Stimulated activated naive CD8-positive, alpha-beta T cell treated with anti-CD3 and anti-CD28 coated beads, Interleukin-15, amount 100 ng/mL, for 72 hours (primary cell): ENCODE results near the gene CABP2.

ENCODE experiments used
- ATAC-seq: fragments of 150-1000 bp; cut with Tn5 transposase; 2 replicates; pipeline ENCODE4 v1.10.0; 2021; ENCODE audit warnings: mild to moderate bottlenecking, moderate library complexity
- DNase-seq, 2 donors: peaks; one replicate each; pipeline ENCODE4 v3.0.0; 2021 to 2022
- H3K27ac Mint-ChIP-seq, 2 donors: one replicate each; pipeline ENCODE4 v1.8.0; 2022; ENCODE audit warnings: mild to moderate bottlenecking in 2 of 2, mixed read lengths in 2 of 2, moderate library complexity in 2 of 2
- H3K27me3 Mint-ChIP-seq: one replicate; pipeline ENCODE4 v1.8.0; 2022; ENCODE audit warnings: mixed read lengths
- H3K4me1 Mint-ChIP-seq: one replicate; pipeline ENCODE4 v1.8.0; 2022; ENCODE audit warnings: mild to moderate bottlenecking, mixed read lengths
- H3K4me3 Mint-ChIP-seq, 2 donors: one replicate each; pipeline ENCODE4 v1.8.0; 2022; ENCODE audit warnings: mild to moderate bottlenecking in 2 of 2, mixed read lengths in 2 of 2, moderate library complexity in 1 of 2
- H3K9me3 Mint-ChIP-seq, 2 donors: one replicate each; pipeline ENCODE4 v1.8.0; 2022; ENCODE audit warnings: mixed read lengths in 2 of 2

Gene CABP2

DNA sequence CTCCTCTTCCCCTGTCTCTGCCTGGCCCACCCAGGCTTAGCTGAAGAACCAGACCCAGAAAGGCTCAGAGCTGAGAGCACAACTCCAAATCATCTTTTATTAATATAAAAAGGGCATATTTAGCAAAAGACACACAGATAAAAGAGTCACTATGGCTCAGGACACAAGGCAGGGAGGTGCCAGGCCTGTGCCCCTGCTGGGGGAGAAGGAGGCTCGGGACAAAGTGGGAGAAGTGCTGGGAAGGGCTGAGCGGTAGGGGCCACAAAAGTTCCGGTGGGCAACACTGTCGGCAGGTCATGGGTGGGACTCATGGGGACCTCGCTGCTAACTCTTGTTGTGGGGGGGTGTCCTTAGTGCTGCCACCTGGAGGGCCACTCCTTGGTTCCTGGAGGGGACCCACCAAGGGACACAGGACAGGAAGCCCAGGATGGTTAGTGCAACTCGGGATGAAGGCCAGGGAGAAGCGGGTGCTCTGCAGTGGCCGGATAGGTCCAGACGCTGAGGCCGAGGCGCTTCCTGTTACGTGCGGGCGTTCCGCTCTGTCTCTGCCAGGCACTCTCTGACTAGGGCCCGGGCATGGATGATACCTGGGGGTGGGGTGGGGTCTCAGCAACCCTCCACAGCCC is 16.7 kb downstream of the CABP2 start:
- DNase-seq (no peak), ATAC-seq (no peak)
- H3K4me3 Mint-ChIP-seq: peak overlapping the region; percentile 94 to 95
- H3K4me1 Mint-ChIP-seq: peaks cover 62% of the 10 kb centered on the region
- H3K27ac Mint-ChIP-seq: peak overlapping the region in 1 of 2 donors; percentile 89
- no peaks in the 10 kb centered on the region for H3K9me3 Mint-ChIP-seq
- peaks cover 8% of the 10 kb centered on the region for H3K27me3 Mint-ChIP-seq

DNA sequence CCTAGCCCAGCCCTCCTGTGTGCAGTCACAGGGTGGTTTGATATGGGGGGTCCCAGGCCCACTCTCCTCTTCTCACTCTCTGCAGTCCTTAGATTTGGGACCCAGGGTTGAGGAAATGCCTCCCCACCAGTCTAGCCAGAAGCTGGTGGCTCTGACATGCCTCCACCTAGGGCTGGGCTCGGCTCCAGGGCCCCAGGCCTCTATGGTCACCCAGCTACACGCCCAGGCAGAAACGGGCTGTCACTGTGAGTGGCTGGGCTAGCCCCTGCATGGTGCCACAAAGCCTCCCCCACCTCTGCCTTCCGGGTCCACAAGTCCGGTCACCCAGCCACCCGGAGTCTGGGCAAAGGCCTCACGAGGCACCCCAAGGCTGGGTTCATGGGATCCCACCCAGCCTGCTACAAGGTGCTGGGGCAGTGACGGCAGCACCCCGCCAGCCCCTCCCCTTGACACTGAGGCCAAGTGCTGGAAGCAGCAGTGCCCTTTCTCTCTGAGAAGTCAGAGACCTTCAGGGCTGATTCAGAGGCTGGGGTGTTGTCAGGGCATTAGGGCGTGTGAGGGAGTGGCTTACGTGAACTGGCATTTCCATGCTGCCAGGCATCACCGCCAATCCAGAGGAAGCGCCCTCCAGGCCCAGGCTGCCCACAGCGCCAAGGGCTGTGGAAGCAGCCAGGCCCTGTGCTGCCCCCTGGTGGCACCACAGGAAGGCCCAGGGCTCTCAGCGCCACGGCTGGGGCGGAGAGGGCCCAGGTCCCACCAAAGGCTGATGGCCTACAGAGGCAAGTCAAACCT is 17.4 kb downstream of the CABP2 start:
- Mint-ChIP-seq H3K27ac (peak overlapping the region; percentile 86 to 94), H3K4me3 (peak overlapping the region; percentile 84 to 95), H3K9me3 (no peaks in the 10 kb centered on the region), H3K4me1 (peaks cover 70% of the 10 kb centered on the region), H3K27me3 (peaks cover 4% of the 10 kb centered on the region)
- DNase-seq: peak; percentile 93 to 95
- ATAC-seq: peak; percentile 64

DNA sequence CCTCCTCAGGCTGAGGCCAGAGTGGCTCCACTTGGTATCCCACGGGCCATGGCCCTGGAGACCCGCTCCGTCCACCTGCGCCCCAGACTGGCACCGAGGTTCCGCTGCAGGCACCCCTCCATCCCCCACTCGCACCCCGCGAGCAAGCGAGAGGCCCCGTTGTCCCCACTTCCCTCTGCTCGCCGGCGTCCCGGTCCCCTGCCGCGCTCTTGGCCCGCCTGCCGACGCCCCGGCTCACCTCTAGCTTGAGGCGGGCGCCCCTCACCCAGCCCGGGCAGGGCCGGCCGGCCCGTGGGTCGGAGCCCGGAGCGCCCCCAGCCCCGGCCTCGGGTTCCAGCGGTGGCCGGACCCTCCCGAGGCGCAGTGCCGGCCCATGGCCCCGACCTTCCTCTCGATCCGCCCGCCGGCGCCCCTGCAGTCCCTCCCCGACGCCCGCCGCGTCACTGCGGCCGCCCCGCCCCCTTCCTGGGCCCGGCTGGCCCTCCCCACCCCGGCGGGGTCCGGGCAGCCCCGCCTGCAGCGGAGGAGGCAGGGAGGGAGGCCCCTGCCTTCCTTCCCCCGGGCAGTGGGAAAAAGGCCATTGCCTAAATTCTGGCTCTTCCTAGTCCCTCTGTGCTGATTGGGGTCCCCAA is 18.2 kb downstream of the CABP2 start, which contains the start of gene PITPNM1:
Gene PITPNM1, minus strand, starts transcription at position 414 of the 632 bp plus-strand sequence. CDS start 1,183 bp downstream, outside the sequence.
- H3K4me3 Mint-ChIP-seq: peak within 1 kb of the TSS; percentile 84 to 95
- ATAC-seq (peak; percentile 25), DNase-seq (peak; percentile 74 to 78)
- H3K27ac Mint-ChIP-seq: peak within 1 kb of the TSS; percentile 86 to 94
- no peaks in the 10 kb centered on the region for H3K9me3 Mint-ChIP-seq
- H3K27me3 Mint-ChIP-seq: no peaks in the 10 kb centered on the region
- H3K4me1 Mint-ChIP-seq: peaks cover 72% of the 10 kb centered on the region

DNA sequence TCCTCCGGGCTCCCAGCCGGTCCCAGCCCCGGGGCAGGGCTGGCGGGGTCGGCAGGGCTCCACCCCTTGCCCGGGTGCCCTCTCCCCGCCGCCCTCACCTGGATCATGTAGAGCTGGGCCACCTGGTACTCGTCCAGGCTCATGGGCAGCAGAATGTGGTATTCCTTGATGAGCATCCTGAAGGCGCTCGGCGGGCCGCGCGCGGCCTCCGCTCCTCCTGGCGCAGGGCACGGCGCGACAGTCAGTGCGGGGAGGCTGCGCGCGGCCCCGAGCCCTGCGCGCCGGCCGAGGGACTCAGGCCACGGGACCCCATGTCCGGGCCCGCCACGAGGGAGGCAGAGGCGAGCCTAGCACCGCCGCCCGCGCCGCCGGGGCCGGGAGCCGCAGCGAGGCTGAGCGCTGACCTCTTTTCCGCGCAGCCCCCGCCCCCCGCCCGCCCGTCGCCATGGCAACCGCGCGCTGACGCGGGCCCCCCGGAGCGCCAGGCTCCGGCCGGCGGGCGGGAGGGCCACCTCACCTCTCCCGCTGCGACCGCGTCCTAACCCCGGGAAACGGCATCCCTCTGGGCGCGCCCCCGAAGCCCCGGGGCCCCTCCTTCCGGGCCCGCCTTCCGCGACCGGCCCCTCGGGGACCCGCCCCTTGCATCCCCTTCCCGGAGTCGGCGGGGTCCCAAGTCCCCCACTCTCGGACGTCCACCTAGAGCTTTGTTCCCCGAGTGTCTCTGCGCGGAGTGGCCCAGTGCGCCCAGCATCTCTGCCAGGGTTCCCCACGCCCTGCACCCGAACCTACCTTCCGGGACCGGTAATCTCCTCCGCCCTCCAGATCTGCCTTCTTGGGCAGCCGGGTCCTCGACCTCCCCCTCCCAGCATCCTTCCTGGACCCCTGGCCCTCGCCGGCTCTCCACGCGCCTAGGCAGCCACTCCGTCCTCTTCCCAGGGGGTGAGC is 19.0 kb downstream of the CABP2 start:
- H3K27ac Mint-ChIP-seq: peak overlapping the region; percentile 72 to 80
- no peaks in the 10 kb centered on the region for H3K9me3 Mint-ChIP-seq
- peak; percentile 33 to 45 for DNase-seq
- H3K27me3 Mint-ChIP-seq: no peaks in the 10 kb centered on the region
- no peak for ATAC-seq
- peak overlapping the region; percentile 84 to 95 for H3K4me3 Mint-ChIP-seq
- H3K4me1 Mint-ChIP-seq: peaks cover 65% of the 10 kb centered on the region

DNA sequence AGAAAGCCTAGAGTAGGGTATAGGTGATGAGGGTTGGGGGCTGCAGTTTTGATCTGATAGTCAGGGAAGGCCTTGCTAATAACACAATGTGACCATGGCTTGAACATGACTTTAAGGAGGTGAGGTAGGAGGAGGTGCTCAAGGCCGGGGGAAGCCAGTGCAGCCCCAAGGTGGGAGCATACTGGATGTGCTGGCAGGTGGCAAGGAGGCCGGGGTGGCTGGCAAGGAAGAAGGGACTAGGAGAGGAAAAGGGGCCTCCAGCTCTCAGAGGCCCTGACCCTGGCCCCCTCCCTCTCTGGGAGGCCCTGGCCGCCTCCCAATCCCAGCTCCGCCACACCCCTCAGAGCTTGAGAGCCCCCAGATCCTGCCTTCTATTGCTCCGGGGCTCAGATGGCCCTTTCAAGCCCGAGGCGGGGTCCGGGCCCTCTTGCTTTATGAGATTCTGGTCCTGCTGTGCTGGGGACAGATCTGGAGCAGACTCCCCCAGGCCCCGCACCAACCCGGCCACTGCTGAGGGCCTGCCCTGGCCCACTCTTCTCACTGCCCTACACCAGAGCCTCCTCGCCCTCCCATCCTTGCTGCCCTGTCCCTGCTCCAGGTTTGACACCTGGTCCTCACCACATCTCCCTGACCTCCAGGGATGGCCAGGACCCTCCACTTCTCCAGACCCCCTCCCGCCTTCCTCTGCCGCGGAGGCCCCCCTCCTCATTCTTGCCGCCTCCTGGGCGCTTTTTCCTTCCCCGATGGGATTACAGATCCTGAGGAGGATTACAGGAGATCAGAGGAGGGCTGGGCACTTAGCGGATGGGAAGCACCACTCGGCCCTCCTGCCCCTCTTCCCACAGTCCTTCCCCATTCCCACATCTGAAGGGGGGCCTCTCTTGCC is 19.9 kb downstream of the CABP2 start:
- ATAC-seq (no peak), DNase-seq (no peak)

DNA sequence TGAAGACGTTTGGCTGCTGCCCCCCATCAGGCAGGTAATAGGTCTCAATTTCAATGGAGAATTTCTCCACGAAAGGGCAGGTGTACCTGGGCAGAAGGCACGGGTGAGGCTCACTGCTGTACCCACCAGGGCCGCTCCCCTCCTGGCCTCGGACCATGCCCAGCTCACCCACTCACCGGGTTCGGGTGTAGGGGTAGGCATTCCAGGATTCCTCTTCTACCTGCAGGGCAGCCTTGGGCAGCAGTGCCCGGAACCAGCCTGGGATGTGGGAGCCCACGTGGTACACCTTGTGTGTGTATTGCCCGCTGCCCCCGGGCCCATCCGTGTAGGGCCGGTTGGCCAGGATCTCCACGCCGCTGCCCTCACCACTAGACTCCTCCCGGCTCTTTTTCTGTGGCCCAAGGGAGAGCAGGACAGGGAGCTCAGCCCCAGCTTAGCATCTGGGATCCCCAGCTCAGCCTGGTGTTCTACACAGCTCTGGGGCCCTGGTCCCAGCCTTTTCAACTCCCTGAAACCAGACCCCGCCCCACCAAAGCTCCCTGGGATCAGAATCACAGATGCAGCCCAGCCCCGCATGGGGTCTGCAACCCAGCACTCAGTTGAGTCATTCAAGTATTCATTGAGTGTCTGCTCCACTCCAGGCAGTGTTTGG is 20.8 kb downstream of the CABP2 start:
- ATAC-seq: no peak
- Mint-ChIP-seq H3K27ac (no peak overlapping the region), H3K4me3 (peak overlapping the region; percentile 67), H3K9me3 (no peaks in the 10 kb centered on the region), H3K27me3 (no peaks in the 10 kb centered on the region), H3K4me1 (peaks cover 53% of the 10 kb centered on the region)
- no peak for DNase-seq

More for the DNA sequence above, 19.9 kb downstream of the CABP2 start:
- Mint-ChIP-seq H3K4me1 (peaks cover 58% of the 10 kb centered on the region), H3K9me3 (no peaks in the 10 kb centered on the region), H3K27ac (peak overlapping the region; percentile 42 to 77), H3K4me3 (peak overlapping the region; percentile 67), H3K27me3 (no peaks in the 10 kb centered on the region)

DNA sequence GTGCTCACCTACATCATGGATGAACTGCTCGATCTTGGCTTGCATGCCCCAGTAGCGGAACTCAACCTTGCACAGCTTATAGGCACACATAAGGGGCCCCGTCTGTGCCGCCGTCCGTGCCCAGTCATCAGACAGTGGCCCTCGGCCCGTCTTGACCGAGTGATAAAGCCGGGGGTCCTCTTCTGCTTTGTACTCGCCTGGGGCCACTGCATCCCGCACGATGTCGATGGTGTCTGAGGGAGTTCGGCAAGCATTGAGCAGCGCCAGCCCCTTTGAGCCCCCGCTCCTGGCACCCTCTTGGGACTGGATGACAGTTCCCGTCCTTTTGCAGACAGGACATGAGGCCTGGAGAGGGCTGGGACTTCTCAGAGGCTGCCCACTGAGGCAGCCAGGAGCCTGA is 21.4 kb downstream of the CABP2 start:
- ATAC-seq (no peak), DNase-seq (no peak)
- no peaks in the 10 kb centered on the region for H3K9me3 Mint-ChIP-seq
- peaks cover 51% of the 10 kb centered on the region for H3K4me1 Mint-ChIP-seq
- H3K4me3 Mint-ChIP-seq: no peak overlapping the region
- no peaks in the 10 kb centered on the region for H3K27me3 Mint-ChIP-seq
- H3K27ac Mint-ChIP-seq: no peak overlapping the region

DNA sequence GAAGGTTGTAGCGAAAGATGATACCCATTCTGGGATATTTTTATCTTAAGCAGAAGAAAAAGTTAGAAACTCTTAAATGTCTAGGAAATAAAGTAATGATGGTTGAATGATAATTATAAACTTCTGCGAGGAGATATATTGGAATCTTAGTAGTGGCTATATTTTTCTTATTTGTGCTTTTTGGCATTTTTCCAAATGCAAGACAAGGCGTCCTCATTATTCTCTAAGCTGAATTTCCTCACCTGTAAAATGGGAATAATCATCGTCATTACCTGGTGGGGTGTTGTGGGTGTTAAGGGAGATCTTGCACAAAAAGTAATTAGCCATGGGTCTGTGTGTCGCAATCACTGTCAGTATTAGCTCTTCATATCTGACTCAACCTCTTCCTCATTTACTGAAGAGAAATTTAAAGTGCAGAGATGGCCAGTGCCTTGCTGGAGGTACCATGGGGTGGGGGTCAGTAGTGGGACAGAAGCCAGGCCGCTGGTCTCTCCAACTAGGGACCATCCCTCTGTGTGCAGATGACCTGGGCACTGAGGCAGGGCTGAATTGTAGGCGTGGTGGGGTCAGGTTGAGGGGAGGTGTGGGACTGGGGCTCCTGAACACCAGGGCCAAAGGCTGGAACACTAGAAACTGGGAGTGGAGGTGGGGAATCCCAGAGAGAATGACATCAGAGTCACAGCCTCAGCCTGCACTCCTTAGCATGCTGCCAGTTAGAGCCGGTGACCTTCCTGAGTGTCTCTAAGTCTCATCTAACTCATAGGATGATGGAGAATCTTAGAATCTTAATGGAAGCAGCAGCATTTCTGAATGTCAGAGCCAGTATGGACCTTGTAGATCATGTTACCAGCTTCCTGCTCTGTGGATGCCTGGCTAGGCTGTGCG is 22.2 kb downstream of the CABP2 start:
- H3K4me1 Mint-ChIP-seq: peaks cover 44% of the 10 kb centered on the region
- ATAC-seq (no peak), DNase-seq (no peak)
- no peaks in the 10 kb centered on the region for H3K9me3 Mint-ChIP-seq
- H3K27ac Mint-ChIP-seq: no peak overlapping the region
- no peaks in the 10 kb centered on the region for H3K27me3 Mint-ChIP-seq
- H3K4me3 Mint-ChIP-seq: no peak overlapping the region

DNA sequence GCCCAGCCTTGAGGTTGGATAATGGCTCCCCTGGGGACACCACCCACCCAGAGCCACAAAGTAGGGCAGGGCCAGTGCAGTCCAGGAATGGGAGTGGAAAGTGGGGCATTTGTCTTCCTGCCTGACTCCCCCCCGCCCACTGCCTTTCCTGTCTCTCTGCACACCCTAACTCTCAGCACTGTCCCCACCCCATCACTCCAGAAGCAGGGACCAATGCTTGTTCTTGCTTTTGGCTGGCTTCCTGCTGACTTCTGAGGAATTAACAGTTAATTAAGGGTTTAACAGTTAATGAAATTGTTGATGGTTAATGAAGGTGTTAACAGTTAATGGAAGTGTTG is 22.8 kb downstream of the CABP2 start:
- DNase-seq: no peak
- Mint-ChIP-seq H3K27me3 (no peaks in the 10 kb centered on the region), H3K9me3 (no peaks in the 10 kb centered on the region), H3K27ac (no peak overlapping the region), H3K4me1 (peaks cover 38% of the 10 kb centered on the region), H3K4me3 (no peak overlapping the region)
- ATAC-seq: no peak

DNA sequence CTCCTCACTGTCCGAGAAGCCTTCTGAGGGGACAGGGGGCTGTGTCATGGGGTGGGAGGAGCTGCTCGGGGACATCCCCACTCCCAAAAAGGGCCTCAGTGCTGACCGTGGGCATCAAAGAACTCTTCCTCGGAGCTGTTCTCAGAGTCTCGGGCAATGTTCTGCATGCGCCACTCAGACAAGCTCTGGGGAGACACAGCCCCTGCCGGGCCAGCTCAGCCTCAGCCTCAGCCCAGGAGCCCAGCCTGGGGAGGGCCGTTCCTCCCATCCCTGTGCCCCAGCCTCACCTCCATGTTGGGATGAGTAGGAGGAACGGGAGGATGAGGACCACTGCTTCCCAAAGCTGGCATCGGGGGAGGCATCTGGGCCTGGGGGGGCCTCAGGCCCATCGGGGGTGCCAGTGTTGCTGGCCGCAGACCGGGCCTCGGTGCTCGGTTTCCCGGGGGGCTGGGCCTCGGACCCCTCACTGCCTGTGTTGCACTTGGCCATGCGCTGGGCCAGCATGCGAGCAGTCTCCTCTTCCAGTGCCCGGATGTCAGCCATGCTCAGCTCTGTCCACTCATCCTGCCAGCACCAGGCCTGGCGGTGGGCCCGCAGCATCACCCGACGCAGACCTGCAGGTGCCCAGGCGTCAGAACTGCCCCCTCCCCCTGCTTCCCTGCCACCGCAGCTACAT is 23.3 kb downstream of the CABP2 start:
- DNase-seq (no peak), ATAC-seq (no peak)

DNA sequence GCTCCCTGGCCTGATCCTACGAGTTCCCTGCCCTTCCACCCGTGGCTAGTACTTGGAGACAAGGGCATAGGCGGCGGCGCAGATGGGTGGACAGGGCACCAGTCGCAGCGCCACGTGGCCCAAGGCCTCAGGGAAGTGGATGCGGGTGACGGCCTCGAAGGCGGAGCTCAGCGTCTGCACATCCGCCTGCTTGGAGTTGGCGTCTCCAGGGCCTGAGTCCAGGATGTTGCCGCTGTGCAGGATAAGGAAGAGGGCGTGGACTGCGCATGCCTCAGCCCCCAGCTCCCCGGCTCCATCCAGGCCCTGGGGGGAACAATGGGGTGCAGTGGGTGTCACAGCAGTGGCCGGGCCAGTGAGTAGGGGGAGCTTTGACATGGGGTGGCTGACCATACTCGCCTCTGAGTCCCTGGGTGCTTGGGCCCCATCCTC is 24.7 kb downstream of the CABP2 start:
- H3K4me3 Mint-ChIP-seq: no peak overlapping the region
- no peaks in the 10 kb centered on the region for H3K9me3 Mint-ChIP-seq
- ATAC-seq (no peak), DNase-seq (no peak)
- no peak overlapping the region for H3K27ac Mint-ChIP-seq
- H3K27me3 Mint-ChIP-seq: no peaks in the 10 kb centered on the region
- H3K4me1 Mint-ChIP-seq: peaks cover 32% of the 10 kb centered on the region

More for the DNA sequence above, 23.3 kb downstream of the CABP2 start:
- H3K9me3 Mint-ChIP-seq: no peaks in the 10 kb centered on the region
- no peaks in the 10 kb centered on the region for H3K27me3 Mint-ChIP-seq
- H3K4me3 Mint-ChIP-seq: no peak overlapping the region
- peaks cover 36% of the 10 kb centered on the region for H3K4me1 Mint-ChIP-seq
- H3K27ac Mint-ChIP-seq: peak overlapping the region in 1 of 2 donors; percentile 76

DNA sequence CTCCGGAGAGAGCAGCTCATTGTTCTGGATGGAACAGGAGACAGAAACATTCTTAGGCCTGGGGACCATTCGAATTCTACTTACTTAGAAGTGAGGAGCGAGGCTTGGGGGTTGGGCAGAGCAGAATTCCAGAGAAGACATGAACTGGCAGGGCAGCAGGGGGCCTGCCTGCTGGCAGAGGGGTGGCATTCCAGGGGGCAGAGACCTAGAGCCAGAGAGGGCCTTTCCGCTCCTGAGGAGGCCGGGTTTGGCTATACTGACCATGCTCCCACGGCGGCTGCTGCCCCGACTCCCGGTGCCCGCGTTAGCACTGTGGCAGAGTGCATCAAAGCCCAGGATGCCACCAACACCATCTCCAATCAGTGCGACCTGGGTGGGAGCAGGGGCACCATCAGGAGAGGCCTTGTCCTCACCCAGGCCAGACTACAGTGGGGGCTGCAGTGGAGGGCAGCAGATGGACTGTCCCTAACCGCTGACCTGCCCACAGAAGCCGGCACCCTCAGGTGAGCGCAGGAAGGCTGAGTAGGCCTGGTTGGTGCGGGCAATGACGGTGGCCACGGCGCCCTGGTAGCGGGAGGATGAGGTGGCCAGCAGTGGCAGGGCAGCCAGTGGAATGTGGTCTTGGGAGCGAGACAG is 25.5 kb downstream of the CABP2 start:
- H3K9me3 Mint-ChIP-seq: no peaks in the 10 kb centered on the region
- H3K4me3 Mint-ChIP-seq: no peak overlapping the region
- peaks cover 26% of the 10 kb centered on the region for H3K4me1 Mint-ChIP-seq
- no peak for ATAC-seq
- no peak for DNase-seq
- no peaks in the 10 kb centered on the region for H3K27me3 Mint-ChIP-seq
- H3K27ac Mint-ChIP-seq: no peak overlapping the region
